ENCODE results near the gene ARNT2.

ARNT2 gene

DNA sequence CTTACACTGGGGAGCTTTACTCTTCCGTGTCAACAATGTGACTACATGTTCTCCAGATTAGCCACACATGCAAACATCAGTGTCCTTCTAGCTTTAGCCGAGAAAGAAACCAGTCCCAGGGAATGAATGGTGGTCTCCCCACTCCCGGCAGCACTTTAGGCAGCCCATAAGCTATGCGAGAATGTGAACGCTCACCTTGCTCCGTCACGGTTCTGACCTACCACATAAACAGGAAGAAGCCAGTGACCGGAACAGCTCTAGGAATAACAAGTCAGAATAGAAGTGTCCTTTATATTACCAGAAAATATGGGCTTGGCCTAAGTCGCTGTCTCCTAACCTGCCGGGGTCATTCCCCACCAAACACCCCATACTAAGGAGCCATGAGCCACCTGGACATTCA, 192.9 kb downstream of the ARNT2 start:
- DNase-seq (ENCODE audit: low spot score): no peak

DNA sequence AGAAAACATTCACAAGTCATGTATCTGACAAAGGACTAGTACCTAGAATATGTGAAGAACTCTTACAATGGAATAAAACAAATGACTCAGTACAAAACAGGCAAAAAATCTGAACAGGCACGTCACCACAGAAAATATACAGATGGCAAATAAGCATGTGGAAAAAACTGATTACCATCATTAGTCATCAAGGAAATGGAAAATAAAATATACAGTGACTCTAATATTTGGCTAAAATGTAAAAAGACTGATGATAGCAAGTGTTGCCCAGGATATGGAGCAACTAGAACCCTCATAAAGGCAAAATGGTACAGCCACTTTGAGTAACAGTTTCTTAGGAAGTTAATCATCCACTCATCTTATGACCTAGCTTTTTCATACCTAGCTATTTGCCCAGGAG, 195.2 kb downstream of the ARNT2 start:
- DNase-seq (ENCODE audit: low spot score): no peak

DNA sequence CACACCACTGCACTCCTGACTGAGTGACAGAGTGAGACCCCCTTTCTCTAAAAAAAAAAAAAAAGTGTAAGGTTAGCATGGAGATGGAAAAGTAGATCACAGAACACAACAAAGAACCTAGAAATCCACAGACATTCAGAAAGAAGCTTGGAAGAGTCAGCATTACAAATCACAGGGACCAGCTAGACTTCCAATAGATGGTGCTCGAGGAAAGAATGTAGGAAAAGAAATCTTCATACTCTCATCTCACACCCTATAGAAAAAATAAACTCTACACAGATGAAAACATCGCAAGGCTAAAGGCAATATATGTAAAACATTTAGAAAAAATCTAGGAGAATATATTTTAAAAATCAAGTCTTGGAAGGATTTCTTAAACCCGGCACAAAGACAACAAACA, 196.4 kb downstream of the ARNT2 start:
- DNase-seq (ENCODE audit: low spot score): no peak

GRCh38 chr15:80601256-80601655, 197.1 kb downstream of the ARNT2 start:
- no peak for DNase-seq (ENCODE audit: low spot score)

DNA sequence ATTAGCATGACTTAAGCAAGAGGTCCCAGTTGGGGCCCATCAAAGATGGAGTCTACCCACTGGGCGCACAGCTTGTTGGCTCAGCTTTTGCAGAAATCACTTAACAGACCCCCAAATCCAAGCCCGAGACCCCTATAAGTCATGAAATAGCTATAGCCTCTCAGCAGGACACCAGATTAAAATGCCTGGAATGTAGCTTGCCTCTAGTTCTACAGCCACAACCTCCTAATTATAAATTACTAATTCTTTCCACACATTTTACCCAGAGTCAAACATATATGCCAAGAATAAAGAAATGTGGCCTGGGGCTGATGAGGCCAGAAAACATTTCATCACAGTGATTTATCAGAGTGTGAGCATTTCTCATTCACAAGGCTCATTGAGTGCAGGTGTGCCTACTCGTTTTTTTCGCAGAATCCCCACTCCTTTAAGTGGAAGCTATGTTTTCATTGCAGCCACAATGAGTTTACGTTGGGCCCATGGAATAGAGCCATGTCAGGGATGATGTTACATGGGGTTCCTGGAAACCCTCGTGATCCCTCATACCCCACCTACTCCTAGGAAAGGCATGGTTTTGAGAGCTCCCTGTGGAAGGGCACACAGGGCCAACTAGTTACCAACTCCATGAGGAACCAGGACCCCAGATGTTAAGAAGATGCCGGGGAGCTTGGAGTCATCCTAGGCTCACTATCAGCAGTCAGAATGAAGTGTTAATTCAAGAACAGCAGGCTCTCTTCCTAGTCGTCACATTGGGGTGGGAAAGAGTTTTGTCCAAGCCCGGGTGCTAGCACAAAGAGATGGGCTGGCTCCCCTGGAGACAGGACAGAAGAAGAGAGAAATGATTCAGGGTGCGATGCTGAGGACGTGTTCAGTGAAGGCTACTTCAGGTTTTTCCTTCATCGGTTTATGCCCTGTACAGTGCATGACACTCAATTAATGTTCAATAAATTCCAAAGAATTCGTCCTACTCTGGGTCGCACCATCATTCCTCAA, 200.7 kb downstream of the ARNT2 start:
- no peak for DNase-seq (ENCODE audit: low spot score)

GRCh38 chr15:80605591-80606150, 201.5 kb downstream of the ARNT2 start:
- DNase-seq (ENCODE audit: low spot score): no peak

DNA sequence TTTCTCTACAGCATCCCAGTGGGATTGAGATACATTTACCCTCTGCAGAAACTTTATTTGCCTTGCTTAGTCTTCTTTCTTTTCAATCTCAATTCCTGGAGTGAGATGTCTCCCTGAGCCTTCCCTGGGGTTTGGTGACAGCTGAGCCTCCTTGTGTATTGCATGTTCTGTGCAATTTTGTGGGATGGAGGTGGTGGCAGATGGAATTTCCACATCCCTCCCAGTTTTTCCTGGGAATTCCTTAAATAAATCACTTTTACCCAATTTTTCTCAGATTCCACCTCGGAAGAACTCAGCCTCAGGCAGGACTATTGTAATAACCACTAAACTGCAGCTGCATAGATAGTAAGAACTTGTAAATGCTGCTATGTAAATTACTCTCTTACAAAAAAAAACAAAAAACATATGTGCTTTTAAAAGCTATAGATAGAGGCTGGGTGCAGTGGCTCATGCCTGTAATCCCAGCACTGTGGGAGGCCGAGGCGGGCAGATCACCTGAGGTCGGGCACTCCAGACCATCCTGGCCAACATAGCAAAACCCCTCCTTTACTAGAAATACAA, 202.4 kb downstream of the ARNT2 start:
- DNase-seq (ENCODE audit: low spot score): no peak

- DNase-seq (ENCODE audit: low spot score): no peak
Observed at GRCh38 chr15:80607287-80607980, 203.3 kb downstream of the ARNT2 start.

DNA sequence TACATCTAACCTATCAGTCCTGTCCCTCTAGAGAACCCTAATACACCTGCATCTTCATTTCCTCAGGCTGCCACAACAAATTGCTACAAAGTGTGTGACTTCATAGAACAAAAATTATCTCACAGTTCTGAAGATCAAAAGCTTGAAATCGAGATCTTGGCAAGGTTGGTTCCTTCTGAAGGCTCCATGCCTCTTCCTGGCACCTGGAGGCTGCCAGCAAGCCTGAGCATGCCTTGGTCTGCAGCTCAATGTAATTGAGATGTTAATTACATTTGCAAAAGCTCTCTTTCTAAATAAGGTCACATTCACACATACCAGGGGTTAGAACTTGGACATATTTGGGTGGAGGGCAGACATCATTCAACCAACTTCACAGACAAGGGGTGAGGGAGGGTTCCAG, 204.5 kb downstream of the ARNT2 start:
- no peak for DNase-seq (ENCODE audit: low spot score)

GRCh38 chr15:80609091-80609490, 204.9 kb downstream of the ARNT2 start:
- DNase-seq (ENCODE audit: low spot score): no peak

DNA sequence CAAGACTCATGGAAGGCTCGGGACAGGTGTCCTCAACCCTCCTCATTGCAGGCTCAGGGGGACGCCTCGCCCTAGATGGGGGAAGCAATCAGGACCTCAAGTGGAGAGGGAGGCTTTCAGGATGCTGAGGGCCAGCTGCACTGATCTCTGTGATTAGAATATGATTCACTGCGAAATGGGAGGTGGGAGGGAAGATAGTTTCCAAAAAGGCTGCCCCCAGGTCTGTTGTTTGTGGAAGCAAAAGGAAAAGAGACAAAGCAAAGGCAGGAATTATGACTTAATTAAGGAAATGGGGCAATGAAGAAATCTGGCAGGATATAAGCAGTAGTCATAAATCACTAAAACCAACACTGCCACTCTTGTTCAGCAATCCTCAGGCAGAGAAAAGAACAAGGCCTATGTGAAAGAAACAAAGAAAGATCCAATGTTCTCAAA, 205.3 kb downstream of the ARNT2 start:
- DNase-seq (ENCODE audit: low spot score): no peak

GRCh38 chr15:80611543-80612080, 207.4 kb downstream of the ARNT2 start:
- no peak for DNase-seq (ENCODE audit: low spot score)

- DNase-seq (ENCODE audit: low spot score): no peak
Observed at GRCh38 chr15:80612118-80612823, 208.1 kb downstream of the ARNT2 start.

GRCh38 chr15:80613762-80614365, 209.7 kb downstream of the ARNT2 start:
- DNase-seq (ENCODE audit: low spot score): no peak

- DNase-seq (ENCODE audit: low spot score): no peak
Observed at GRCh38 chr15:80614711-80615360, 210.7 kb downstream of the ARNT2 start.

DNA sequence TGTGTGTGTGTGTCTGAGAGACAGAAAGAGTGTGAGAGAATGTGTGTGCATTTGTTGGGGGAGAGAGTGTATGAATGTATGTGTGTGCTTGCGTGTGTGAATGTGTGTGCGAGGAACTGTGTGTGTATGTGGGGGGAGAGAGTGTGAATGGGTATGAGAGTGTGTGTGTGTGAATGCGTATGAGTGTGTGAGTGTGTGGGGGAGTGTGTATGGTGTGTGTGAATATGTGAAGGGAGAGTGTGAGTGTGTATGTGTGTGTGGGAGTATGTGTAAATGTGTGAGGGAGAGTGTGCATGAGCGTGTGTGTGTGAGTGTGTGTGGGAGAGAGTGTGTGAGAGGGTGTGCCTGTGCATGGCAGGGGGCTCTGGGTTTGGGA, 211.2 kb downstream of the ARNT2 start:
- no peak for DNase-seq (ENCODE audit: low spot score)

GRCh38 chr15:80615783-80616391, 211.7 kb downstream of the ARNT2 start:
- no peak for DNase-seq (ENCODE audit: low spot score)

GRCh38 chr15:80618685-80619400, 214.7 kb downstream of the ARNT2 start:
- DNase-seq (ENCODE audit: low spot score): no peak

DNA sequence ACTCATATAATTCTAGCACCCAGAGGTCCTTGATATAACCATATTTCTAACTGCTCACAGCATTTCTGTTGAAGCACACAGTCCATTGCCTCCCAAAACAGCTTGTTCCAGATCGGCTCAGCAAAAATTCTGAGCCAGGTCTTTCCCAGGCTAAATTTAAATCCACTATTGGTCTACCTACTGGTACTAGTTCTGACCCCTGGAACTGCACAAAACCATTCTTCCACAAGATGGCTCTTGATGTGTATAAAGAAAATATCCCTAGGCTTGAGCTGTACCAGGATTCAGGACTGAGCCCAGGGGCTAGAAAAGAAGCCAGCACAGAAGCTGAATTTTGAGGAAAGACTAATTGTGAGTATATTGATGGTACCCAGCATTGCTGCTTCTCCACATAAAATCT, 215.5 kb downstream of the ARNT2 start:
- no peak for DNase-seq (ENCODE audit: low spot score)

DNA sequence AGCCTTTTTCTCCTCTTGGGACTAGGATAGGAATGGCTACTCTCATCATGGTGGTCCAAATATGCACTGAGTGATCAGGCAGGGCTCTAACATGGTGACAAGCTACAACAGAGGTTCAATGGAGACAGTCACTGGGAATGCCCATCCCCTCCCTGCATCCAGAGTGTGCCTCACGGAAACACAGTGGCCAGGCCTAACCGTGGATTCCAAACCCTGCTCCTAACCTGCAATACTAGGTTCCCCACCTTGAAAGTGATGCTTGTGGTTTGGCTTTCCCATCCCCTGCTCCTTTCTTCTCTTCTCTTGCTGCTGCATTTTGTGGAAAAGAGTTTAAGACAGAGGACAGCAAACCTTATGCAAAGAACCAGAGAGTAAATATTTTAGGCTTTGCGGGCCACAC, 216.0 kb downstream of the ARNT2 start:
- no peak for DNase-seq (ENCODE audit: low spot score)
